PFSK-1 (cell line): ENCODE measurements around the gene LSM3.

Experiments used
- FOXP2 ChIP-seq: optimal IDR thresholded peaks from 2 replicates; pipeline ENCODE3; 2011; ENCODE audit warnings: borderline replicate concordance, control low read depth, inconsistent platforms; ENCODE audit not compliant: insufficient read depth; ENCODE audit errors: extremely low read length, extremely low read depth
- POLR2AphosphoS5 ChIP-seq: IDR thresholded peaks from 2 replicates; pipeline ENCODE4 v1.6.1; 2012; ENCODE audit warnings: low read depth, mild to moderate bottlenecking, control low read depth, low read length, moderate library complexity
- SIN3A ChIP-seq: IDR thresholded peaks from 2 replicates; pipeline ENCODE4 v1.6.1; 2012; ENCODE audit warnings: mild to moderate bottlenecking, low read length, moderate library complexity, borderline replicate concordance; ENCODE audit not compliant: insufficient read depth
- TAF1 ChIP-seq: IDR thresholded peaks from 2 replicates; pipeline ENCODE4 v1.6.1; 2012; ENCODE audit warnings: low read length, control low read depth, borderline replicate concordance; ENCODE audit not compliant: insufficient read depth
- TF ChIP-seq, protein P1 (sequence below), 2 experiments: IDR thresholded peaks; 2 replicates each; pipeline versions ENCODE4 v1.6.1 to v1.8.0; 2011 to 2012; ENCODE audit warnings: low read depth in 2 of 2, low read length in 2 of 2, control low read depth in 1 of 2, inconsistent platforms in 1 of 2, mild to moderate bottlenecking in 1 of 2, moderate library complexity in 1 of 2; ENCODE audit not compliant: insufficient read depth in 1 of 2

LSM3 gene

DNA sequence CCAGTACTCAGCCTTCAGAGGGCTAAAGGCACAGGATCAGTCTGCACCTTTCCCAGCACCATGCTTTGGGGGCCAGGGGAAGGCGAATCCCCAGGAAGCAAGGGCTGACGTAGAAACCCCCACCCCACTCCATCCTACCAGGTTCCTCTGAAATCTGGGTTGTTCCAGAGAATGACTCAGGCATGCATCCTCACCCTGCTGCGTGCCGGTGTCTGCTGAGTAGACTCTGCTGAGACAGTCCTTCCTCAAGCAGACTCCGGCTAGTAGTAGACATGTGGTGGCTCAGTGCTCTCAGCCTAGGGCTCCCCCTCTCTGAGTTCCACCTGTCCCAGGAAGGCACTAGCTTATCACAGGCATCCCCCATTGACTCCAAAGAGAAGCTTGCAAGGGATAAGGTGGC is 44.7 kb upstream of the LSM3 start:
- TF ChIP-seq POLR2AphosphoS5: no peak
- no peak for TF ChIP-seq FOXP2
- TF ChIP-seq, protein P1, sequence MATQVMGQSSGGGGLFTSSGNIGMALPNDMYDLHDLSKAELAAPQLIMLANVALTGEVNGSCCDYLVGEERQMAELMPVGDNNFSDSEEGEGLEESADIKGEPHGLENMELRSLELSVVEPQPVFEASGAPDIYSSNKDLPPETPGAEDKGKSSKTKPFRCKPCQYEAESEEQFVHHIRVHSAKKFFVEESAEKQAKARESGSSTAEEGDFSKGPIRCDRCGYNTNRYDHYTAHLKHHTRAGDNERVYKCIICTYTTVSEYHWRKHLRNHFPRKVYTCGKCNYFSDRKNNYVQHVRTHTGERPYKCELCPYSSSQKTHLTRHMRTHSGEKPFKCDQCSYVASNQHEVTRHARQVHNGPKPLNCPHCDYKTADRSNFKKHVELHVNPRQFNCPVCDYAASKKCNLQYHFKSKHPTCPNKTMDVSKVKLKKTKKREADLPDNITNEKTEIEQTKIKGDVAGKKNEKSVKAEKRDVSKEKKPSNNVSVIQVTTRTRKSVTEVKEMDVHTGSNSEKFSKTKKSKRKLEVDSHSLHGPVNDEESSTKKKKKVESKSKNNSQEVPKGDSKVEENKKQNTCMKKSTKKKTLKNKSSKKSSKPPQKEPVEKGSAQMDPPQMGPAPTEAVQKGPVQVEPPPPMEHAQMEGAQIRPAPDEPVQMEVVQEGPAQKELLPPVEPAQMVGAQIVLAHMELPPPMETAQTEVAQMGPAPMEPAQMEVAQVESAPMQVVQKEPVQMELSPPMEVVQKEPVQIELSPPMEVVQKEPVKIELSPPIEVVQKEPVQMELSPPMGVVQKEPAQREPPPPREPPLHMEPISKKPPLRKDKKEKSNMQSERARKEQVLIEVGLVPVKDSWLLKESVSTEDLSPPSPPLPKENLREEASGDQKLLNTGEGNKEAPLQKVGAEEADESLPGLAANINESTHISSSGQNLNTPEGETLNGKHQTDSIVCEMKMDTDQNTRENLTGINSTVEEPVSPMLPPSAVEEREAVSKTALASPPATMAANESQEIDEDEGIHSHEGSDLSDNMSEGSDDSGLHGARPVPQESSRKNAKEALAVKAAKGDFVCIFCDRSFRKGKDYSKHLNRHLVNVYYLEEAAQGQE (IDR thresholded peaks at IDR 0.05; ENCODE audit: insufficient read depth in 1 of 2, low read depth in 2 of 2, low read length in 2 of 2): no peak

DNA sequence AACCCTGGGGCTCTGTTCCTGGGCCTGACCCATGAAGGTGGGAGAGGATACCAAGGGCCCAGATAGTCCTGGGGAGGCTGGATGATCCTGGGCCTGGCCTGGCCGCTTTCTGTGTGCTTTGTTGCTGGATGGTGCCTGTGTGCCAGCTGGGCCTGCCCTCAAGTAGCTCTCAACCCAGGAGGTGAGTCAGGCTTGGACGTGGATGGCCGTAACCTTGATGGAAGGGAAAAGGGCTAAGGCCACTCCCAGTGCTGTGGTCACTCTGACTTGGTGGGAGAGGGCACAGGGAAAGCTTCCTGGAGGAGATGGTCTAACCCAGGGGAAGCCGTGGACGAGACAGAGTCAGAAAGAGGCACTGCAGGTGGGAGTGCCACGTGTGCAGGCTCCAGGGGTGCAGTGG is 44.3 kb upstream of the LSM3 start:
- TF ChIP-seq, protein P1 (IDR thresholded peaks at IDR 0.05; ENCODE audit: insufficient read depth in 1 of 2, low read depth in 2 of 2, low read length in 2 of 2): no peak
- TF ChIP-seq FOXP2 (no peak), SIN3A (no peak), TAF1 (no peak), POLR2AphosphoS5 (no peak)

DNA sequence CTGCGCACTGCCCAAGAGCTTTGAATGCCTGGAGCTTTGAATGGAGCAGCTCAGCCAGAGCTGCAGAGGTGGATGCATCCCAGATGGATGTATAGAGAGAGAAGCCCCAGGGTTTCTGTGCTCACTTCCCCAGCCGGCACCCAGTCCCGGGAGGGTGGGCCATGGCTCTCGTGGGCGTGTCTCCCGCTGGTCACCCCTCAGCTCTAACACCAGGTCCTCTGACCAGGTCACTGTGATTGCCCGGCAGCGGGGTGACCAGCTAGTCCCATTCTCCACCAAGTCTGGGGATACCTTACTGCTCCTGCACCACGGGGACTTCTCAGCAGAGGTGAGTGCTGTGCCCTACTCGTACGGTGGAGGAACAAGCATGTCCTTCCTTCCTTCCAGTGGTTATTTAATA is 43.0 kb upstream of the LSM3 start:
- TF ChIP-seq, protein P1 (IDR thresholded peaks at IDR 0.05; ENCODE audit: insufficient read depth in 1 of 2, low read depth in 2 of 2, low read length in 2 of 2): no peak
- TF ChIP-seq POLR2AphosphoS5 (no peak), TAF1 (no peak), SIN3A (no peak), FOXP2 (no peak)

DNA sequence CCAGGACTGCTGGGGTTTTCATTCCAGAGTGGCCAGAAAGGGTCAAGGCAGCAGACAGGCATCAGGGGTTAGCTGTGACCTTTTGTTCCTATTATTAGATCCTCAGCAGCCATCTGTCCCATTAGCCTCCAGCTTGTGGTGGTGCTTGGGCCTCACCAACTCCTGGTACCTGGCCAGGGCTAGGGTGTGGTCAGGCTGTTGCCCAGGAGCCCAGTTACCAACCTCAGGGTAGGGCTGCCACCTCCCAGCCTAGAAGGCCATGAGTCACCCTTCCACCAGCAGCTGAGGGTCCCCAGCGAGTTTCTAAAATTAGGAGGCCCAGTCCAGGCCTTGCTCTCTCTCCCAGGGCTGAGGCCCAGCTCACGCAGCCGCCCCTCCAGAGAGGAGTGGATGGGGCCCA is 41.6 kb upstream of the LSM3 start:
- TF ChIP-seq SIN3A: no peak
- no peak for TF ChIP-seq TAF1
- TF ChIP-seq, protein P1 (IDR thresholded peaks at IDR 0.05; ENCODE audit: insufficient read depth in 1 of 2, low read depth in 2 of 2, low read length in 2 of 2): no peak
- TF ChIP-seq FOXP2: no peak
- no peak for TF ChIP-seq POLR2AphosphoS5

DNA sequence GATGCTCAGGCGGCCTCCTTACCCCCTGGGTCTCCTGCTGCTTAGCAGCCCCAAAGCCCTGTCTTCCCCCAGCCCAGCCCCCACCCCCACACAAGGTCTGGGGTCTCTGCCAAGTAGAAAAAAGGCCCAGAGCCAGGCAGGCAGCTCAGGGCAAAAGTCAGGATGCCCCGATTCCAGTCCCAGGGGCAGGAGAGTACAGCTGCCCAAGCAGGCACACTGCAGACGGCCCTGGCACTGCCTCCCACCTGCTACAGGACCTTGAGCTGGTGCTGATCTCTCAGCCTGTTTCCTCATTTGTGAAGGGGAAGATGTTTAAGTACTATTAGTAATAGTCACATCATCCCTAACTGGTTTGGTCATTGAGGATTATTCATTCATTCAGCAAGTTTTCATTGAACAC is 41.2 kb upstream of the LSM3 start:
- TF ChIP-seq SIN3A (no peak), TAF1 (no peak), POLR2AphosphoS5 (no peak), FOXP2 (no peak)
- TF ChIP-seq, protein P1 (IDR thresholded peaks at IDR 0.05; ENCODE audit: insufficient read depth in 1 of 2, low read depth in 2 of 2, low read length in 2 of 2): no peak
